ENCODE measurements around the gene PLAAT2. TPM values are rescaled to one million over a fixed set of nuclear protein-coding genes. Genes with fewer than 3 reads are reported as not detected.
"Not testable (repeated sequence)": the region's sequence is repeated elsewhere in the genome, so short reads cannot be mapped to it uniquely, and the experiment has no call there.

PLAAT2 gene
- total RNA-seq, 3 donors from 2014 or later: not detected

GRCh38 chr11:63528729-63529278, 34.4 kb downstream of the PLAAT2 start:
- DNase-seq; H3K27me3 Mint-ChIP-seq (ENCODE audit: low read depth); ATAC-seq; H3K9me3 Mint-ChIP-seq; H3K36me3 Mint-ChIP-seq (ENCODE audit: insufficient read depth); H3K4me3 Mint-ChIP-seq: not testable (repeated sequence)
- peaks cover 44% of the 10 kb centered on the region for H3K4me1 Mint-ChIP-seq (ENCODE audit: low read depth)

- DNase-seq; H3K9me3 Mint-ChIP-seq; ATAC-seq; H3K4me3 Mint-ChIP-seq; H3K27me3 Mint-ChIP-seq (ENCODE audit: low read depth); H3K36me3 Mint-ChIP-seq (ENCODE audit: insufficient read depth): not testable (repeated sequence)
- H3K4me1 Mint-ChIP-seq (ENCODE audit: low read depth): peaks cover 37% of the 10 kb centered on the region
Observed at GRCh38 chr11:63528156-63528555, 35.0 kb downstream of the PLAAT2 start.

- Mint-ChIP-seq H3K4me1 (ENCODE audit: low read depth) (peaks cover 32% of the 10 kb centered on the region), H3K27me3 (ENCODE audit: low read depth) (no peaks in the 10 kb centered on the region), H3K9me3 (no peaks in the 10 kb centered on the region), H3K36me3 (ENCODE audit: insufficient read depth) (no peaks in the 10 kb centered on the region), H3K4me3 (no peak overlapping the region)
- no peak for DNase-seq
- no peak for ATAC-seq
Observed at GRCh38 chr11:63527667-63528066, 35.5 kb downstream of the PLAAT2 start.

DNA sequence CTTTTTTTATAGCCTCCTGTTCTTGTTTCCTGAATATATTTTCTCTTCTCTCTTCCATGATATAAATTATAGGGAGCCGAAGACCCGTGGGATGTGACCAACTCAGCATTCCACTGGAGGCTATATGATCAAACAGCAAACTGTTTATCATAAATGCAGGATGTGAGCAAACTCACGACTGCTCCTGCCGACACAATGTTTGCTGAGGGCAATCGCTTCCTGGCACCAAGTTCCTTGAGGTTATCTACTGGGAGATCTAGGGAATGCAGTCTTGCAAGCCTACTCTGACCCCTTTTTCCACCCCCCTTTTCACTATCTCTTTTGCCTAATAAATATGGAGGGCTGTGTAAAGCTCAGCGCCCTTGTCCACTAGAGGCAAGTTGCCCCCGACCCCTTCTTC, 40.0 kb downstream of the PLAAT2 start:
- H3K9me3 Mint-ChIP-seq: peaks cover 6% of the 10 kb centered on the region
- H3K36me3 Mint-ChIP-seq (ENCODE audit: insufficient read depth): no peaks in the 10 kb centered on the region
- H3K27me3 Mint-ChIP-seq (ENCODE audit: low read depth): no peaks in the 10 kb centered on the region
- DNase-seq (no peak), ATAC-seq (no peak)
- peaks cover 11% of the 10 kb centered on the region for H3K4me1 Mint-ChIP-seq (ENCODE audit: low read depth)
- no peak overlapping the region for H3K4me3 Mint-ChIP-seq

- Mint-ChIP-seq H3K4me1 (ENCODE audit: low read depth) (peaks cover 17% of the 10 kb centered on the region), H3K4me3 (no peak overlapping the region), H3K36me3 (ENCODE audit: insufficient read depth) (no peaks in the 10 kb centered on the region), H3K9me3 (peaks cover 6% of the 10 kb centered on the region), H3K27me3 (ENCODE audit: low read depth) (no peaks in the 10 kb centered on the region)
- DNase-seq: no peak
- ATAC-seq: no peak
Observed at GRCh38 chr11:63521896-63522295, 41.3 kb downstream of the PLAAT2 start.

DNA sequence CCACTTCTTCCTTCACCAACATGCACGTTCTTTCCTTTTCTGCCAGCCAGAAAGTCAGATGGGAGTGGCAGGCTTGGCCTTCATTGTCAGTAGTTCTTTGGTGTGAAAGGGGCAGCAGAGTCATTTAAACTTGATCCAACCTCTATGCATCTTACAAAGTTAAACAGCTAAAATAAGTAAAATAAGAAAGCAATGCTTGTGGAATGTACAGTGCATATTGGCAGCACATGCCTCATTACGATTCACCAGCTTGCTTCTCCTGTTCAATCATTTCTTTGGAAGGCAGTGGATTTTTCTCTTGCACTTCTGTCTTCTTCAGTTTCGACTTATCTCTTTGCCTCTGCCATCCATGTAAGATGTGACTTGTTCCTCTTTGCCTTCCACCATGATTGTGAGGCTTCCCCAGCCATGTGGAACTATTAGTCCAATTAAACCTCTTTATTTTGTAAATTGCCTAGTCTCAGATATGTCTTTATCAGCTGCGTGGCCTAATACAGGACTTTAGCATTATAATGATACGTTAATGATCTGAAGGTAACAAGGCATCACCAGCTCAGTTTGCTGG, 42.5 kb downstream of the PLAAT2 start:
- peaks cover 6% of the 10 kb centered on the region for H3K9me3 Mint-ChIP-seq
- no peak overlapping the region for H3K4me3 Mint-ChIP-seq
- ATAC-seq (no peak), DNase-seq (no peak)
- H3K27me3 Mint-ChIP-seq (ENCODE audit: low read depth): no peaks in the 10 kb centered on the region
- no peaks in the 10 kb centered on the region for H3K36me3 Mint-ChIP-seq (ENCODE audit: insufficient read depth)
- peaks cover 17% of the 10 kb centered on the region for H3K4me1 Mint-ChIP-seq (ENCODE audit: low read depth)

DNA sequence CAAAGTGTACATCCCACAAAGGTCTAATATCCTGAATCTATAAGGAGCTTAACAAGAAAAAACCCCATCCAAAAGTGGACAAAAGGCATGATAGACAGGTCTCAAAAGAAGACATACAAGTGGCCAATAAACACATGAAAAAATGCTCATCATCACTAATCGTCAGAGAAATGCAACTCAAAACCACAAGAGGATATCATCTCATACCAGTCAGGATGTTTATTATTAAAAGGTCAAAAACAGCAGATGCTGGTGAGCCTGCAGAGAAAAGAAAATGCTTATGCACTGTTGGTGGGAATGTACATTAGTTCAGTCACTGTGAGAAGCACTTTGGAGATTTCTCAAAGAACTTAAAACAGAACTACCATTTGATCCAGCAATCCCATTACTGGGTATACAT, 44.6 kb downstream of the PLAAT2 start:
- H3K4me3 Mint-ChIP-seq: no peak overlapping the region
- H3K27me3 Mint-ChIP-seq (ENCODE audit: low read depth): no peaks in the 10 kb centered on the region
- H3K9me3 Mint-ChIP-seq: peaks cover 6% of the 10 kb centered on the region
- DNase-seq (no peak), ATAC-seq (no peak)
- no peaks in the 10 kb centered on the region for H3K36me3 Mint-ChIP-seq (ENCODE audit: insufficient read depth)
- peaks cover 17% of the 10 kb centered on the region for H3K4me1 Mint-ChIP-seq (ENCODE audit: low read depth)

DNA sequence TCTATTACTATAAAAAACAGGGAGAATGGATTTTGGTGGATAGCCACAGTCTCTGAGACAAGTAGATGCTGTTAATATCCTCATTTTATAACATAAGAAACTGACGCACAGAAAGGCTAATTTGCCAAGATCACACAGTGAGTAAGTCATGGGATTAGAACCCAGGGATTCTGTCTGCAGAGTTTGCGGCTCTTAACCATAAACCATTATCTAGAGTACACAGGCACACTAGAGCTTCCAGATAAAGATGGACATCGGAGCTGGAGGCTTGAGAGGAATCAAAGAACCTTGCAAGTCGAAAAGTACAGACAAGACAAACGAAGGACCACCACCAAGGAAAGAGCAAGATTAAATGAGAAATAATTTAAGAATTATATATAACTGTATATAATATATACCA, 46.0 kb downstream of the PLAAT2 start:
- ATAC-seq (no peak), DNase-seq (no peak)
- peaks cover 6% of the 10 kb centered on the region for H3K9me3 Mint-ChIP-seq
- peaks cover 17% of the 10 kb centered on the region for H3K4me1 Mint-ChIP-seq (ENCODE audit: low read depth)
- H3K27me3 Mint-ChIP-seq (ENCODE audit: low read depth): no peaks in the 10 kb centered on the region
- no peaks in the 10 kb centered on the region for H3K36me3 Mint-ChIP-seq (ENCODE audit: insufficient read depth)
- no peak overlapping the region for H3K4me3 Mint-ChIP-seq

- Mint-ChIP-seq H3K4me1 (ENCODE audit: low read depth) (peaks cover 17% of the 10 kb centered on the region), H3K4me3 (no peak overlapping the region), H3K36me3 (ENCODE audit: insufficient read depth) (no peaks in the 10 kb centered on the region), H3K9me3 (peaks cover 6% of the 10 kb centered on the region), H3K27me3 (ENCODE audit: low read depth) (no peaks in the 10 kb centered on the region)
- DNase-seq (no peak), ATAC-seq (no peak)
Observed at GRCh38 chr11:63516109-63516508, 47.1 kb downstream of the PLAAT2 start.

- DNase-seq (no peak), ATAC-seq (no peak)
- Mint-ChIP-seq H3K4me3 (no peak overlapping the region), H3K36me3 (ENCODE audit: insufficient read depth) (no peaks in the 10 kb centered on the region), H3K27me3 (ENCODE audit: low read depth) (no peaks in the 10 kb centered on the region), H3K4me1 (ENCODE audit: low read depth) (peaks cover 4% of the 10 kb centered on the region), H3K9me3 (no peaks in the 10 kb centered on the region)
Observed at GRCh38 chr11:63512816-63513215, 50.4 kb downstream of the PLAAT2 start.

DNA sequence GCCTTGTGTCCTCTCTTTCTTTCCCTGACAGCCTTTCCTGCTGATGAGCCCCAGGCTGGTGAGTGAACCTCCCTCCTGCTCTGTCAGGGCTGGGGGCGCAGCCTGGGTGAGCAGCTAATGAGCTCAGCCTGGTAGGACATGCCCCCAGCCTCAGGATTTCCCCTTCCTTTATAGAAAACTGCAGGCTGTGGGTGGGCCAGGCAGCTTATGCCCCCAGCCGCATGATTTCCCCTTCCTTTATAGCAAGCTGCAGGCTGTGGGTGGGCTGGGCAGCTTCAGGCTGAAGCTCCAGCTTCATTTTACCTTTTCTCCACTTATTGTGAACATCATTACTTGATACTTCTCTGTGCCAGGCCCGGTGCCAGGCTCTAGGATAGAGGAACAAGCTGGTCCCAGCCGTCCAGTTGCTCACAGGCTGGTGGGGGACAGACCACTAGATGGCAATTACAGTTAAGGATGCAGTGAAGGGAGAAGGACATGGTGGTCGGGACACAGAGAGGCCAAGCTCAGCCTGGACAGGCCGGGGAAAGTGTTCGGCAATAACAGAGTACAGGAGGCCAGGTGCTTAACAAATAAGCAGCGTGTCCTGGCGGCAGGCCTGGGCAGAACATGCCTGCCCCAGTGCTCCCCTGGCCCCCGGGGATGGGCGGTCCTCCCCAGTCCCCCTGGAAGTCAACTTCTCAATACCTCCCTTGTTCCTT, 52.0 kb downstream of the PLAAT2 start:
- Mint-ChIP-seq H3K27me3 (ENCODE audit: low read depth) (no peaks in the 10 kb centered on the region), H3K4me3 (no peak overlapping the region), H3K9me3 (no peaks in the 10 kb centered on the region), H3K36me3 (ENCODE audit: insufficient read depth) (no peaks in the 10 kb centered on the region), H3K4me1 (ENCODE audit: low read depth) (no peaks in the 10 kb centered on the region)
- DNase-seq (no peak), ATAC-seq (no peak)

DNA sequence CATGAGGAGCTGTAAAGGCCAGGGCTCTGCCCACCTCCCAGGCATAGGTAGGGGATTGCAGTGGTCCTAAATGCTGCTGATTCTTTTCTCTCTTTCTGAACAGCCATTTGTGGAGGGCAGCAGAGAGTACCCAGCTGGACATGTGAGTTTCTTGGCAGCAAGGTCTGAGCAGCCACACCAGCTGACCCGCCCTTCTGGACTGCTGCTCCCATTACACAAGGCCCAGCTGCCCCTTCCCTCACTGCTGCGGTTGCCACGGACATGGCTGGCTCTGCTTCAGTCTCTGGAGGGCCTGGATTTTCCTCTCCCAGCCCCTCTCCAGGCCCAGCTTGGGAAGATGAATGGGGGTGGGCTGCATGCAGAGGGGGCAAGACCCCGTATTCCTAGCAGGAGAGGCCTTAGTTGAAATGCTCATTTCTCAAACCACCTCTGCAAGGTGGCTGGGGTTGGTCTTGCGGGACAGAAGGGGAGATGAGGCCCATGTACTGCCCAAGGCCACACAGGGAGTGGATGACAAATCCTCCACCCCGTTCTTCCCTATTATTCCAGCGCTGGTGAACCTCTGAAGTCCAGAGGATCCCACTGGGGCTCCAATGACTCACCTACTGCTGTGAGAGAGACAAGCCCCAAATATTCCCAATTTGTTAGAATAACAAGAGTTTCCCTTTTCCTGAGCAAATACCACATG, 52.7 kb downstream of the PLAAT2 start:
- no peaks in the 10 kb centered on the region for H3K4me1 Mint-ChIP-seq (ENCODE audit: low read depth)
- H3K9me3 Mint-ChIP-seq: no peaks in the 10 kb centered on the region

GRCh38 chr11:63508745-63509144, 54.4 kb downstream of the PLAAT2 start:
- DNase-seq (no peak), ATAC-seq (no peak)
- Mint-ChIP-seq H3K4me3 (no peak overlapping the region), H3K27me3 (ENCODE audit: low read depth) (no peaks in the 10 kb centered on the region), H3K36me3 (ENCODE audit: insufficient read depth) (no peaks in the 10 kb centered on the region), H3K4me1 (ENCODE audit: low read depth) (no peaks in the 10 kb centered on the region), H3K9me3 (no peaks in the 10 kb centered on the region)

More for the DNA sequence above, 52.7 kb downstream of the PLAAT2 start:
- DNase-seq (no peak), ATAC-seq (no peak)
- Mint-ChIP-seq H3K36me3 (ENCODE audit: insufficient read depth) (no peaks in the 10 kb centered on the region), H3K4me3 (no peak overlapping the region), H3K27me3 (ENCODE audit: low read depth) (no peaks in the 10 kb centered on the region)

DNA sequence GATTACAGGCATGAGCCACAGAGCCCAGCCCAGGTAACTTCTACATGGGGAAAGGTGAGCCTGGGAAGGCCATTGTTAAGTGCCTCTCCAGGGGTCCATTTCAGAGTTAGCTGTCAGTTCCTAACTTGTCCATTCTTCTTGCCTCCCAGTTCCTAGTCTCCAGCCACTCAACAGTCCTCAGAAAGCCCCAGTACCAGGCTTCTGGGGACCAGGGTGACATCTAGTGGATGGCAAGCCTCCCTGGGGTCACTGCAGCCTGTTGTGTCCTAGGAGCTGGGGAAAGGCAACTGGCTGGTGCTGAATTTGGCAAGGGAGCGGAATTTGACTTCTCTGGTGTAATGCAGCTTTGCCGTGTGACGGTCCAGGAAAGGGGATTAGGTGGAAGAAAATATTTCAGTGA, 55.2 kb downstream of the PLAAT2 start:
- DNase-seq: no peak

DNA sequence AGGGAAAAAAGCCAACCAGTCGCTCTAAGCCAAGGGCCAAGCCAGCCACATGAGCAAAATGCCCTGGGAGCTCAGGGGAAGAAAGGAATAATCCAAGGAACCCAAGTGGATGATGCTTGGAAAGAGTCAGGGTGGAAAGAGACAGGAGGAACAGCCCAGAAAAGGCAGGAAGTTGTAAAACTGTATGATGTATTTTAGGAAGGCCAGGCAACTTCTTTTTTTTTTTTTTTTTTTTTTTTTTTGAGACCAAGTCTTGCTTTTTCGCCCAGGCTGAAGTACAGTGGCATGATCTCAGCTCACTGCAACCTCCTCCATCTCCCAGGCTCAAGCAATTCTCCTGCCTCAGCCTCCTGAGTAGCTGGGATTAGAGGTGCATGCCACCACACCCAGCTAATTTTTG, 55.7 kb downstream of the PLAAT2 start:
- ATAC-seq (no peak), DNase-seq (no peak)
- peaks cover 2% of the 10 kb centered on the region for H3K4me1 Mint-ChIP-seq (ENCODE audit: low read depth)
- H3K9me3 Mint-ChIP-seq: no peaks in the 10 kb centered on the region
- no peak overlapping the region for H3K4me3 Mint-ChIP-seq
- no peaks in the 10 kb centered on the region for H3K27me3 Mint-ChIP-seq (ENCODE audit: low read depth)
- H3K36me3 Mint-ChIP-seq (ENCODE audit: insufficient read depth): no peaks in the 10 kb centered on the region

More for the DNA sequence above, 55.2 kb downstream of the PLAAT2 start:
- Mint-ChIP-seq H3K36me3 (ENCODE audit: insufficient read depth) (no peaks in the 10 kb centered on the region), H3K9me3 (no peaks in the 10 kb centered on the region), H3K4me1 (ENCODE audit: low read depth) (no peaks in the 10 kb centered on the region), H3K4me3 (no peak overlapping the region), H3K27me3 (ENCODE audit: low read depth) (no peaks in the 10 kb centered on the region)
- ATAC-seq: no peak

Measured in activated T-cell treated with anti-CD3 and anti-CD28 coated beads, Interleukin-2, amount 50 U/mL, for 4 hours (primary cell).